ENCODE results near the gene CRB2.

DNA sequence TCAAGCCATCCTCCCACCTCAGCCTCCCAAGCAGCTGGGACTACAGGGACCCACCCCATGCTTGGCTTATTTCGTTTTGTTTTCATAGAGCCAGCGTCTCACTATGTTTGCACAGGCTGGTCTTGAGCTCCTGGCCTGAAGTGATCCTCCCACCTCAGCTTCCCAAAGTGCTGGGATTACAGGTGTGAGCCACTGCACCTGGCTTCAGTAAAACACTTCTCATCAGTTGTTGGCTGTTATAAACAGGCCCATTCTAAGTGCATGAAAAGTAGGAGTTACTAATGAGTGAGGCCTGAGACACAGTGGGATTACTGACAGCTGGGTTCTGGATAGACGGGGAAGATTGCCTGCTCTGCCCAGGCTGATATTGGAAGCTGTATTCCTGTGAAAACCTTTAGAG is 3.5 kb downstream of the CRB2 start:
- TF ChIP-seq POLR2A (IDR thresholded peaks at IDR 0.05): no peak
- TF ChIP-seq, protein P1, sequence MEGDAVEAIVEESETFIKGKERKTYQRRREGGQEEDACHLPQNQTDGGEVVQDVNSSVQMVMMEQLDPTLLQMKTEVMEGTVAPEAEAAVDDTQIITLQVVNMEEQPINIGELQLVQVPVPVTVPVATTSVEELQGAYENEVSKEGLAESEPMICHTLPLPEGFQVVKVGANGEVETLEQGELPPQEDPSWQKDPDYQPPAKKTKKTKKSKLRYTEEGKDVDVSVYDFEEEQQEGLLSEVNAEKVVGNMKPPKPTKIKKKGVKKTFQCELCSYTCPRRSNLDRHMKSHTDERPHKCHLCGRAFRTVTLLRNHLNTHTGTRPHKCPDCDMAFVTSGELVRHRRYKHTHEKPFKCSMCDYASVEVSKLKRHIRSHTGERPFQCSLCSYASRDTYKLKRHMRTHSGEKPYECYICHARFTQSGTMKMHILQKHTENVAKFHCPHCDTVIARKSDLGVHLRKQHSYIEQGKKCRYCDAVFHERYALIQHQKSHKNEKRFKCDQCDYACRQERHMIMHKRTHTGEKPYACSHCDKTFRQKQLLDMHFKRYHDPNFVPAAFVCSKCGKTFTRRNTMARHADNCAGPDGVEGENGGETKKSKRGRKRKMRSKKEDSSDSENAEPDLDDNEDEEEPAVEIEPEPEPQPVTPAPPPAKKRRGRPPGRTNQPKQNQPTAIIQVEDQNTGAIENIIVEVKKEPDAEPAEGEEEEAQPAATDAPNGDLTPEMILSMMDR (IDR thresholded peaks at IDR 0.05): no peak

All from upper lobe of left lung (tissue), 4 donors.